ENCODE data around the gene RPP40. TPM values are rescaled to one million over a fixed set of nuclear protein-coding genes. Genes with fewer than 3 reads are reported as not detected.
A peak's percentile ranks its signal among the peaks of the same experiment; 100 is the strongest.

RPP40 gene
- polyA plus RNA-seq, 10 donors = 9.4 to 17.3 (median 13.6) TPM

DNA sequence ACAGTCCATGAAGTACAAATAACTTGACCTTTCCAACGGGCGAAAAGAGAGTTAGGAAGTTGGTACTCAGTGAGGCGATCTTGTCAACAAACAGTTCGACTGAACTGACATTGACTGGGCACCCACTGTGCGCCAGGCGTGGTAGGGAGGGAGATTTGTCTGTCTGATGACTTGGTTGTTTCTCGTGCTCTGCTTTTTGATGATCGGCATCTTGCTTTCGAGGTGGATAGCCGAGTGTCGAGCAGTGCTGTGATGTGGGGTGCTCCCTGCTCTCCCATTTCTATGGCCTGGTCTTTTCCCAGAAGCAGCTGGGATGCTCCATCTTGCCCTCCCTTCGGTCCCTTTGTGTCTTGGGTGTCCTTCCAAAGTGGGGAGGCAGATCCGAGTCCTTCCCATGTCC, 30.4 kb downstream of the RPP40 start:
- DNase-seq = peak in 1 of 3 donors; percentile 6

- DNase-seq = no peak
Observed at GRCh38 chr6:4972438-4972837, 31.4 kb downstream of the RPP40 start.

- no peak for DNase-seq
Observed at GRCh38 chr6:4971851-4972250, 32.0 kb downstream of the RPP40 start.

- peak in 1 of 3 donors; percentile 14 for DNase-seq
Observed at GRCh38 chr6:4970739-4971395, 33.0 kb downstream of the RPP40 start.

- DNase-seq = no peak
Observed at GRCh38 chr6:4969609-4970285, 34.1 kb downstream of the RPP40 start.

GRCh38 chr6:4967301-4968030, 36.4 kb downstream of the RPP40 start:
- no peak for DNase-seq

GRCh38 chr6:4965562-4966389, 38.1 kb downstream of the RPP40 start:
- no peak for DNase-seq

- DNase-seq = no peak
Observed at GRCh38 chr6:4964675-4965561, 38.9 kb downstream of the RPP40 start.

- DNase-seq = no peak
Observed at GRCh38 chr6:4962905-4963304, 40.9 kb downstream of the RPP40 start.

- DNase-seq = no peak
Observed at GRCh38 chr6:4961322-4962168, 42.3 kb downstream of the RPP40 start.

DNA sequence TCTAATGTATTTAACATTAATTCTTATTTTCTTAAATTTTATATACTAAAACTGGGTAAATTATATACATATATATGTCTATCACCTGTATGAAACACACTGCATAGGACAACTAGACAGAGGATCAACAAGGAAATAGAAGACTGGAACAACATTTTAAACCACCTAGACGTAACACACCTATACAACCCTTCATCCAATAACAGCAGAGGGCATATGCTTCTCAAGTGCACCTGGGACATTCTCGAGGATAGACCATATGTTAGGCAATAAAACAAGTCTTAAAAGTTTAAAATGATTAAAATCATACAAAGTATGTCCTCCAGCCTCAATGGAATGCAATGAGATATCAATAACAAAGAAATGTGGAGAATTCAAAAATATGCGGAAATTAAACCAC, 45.2 kb downstream of the RPP40 start:
- no peak for DNase-seq

DNA sequence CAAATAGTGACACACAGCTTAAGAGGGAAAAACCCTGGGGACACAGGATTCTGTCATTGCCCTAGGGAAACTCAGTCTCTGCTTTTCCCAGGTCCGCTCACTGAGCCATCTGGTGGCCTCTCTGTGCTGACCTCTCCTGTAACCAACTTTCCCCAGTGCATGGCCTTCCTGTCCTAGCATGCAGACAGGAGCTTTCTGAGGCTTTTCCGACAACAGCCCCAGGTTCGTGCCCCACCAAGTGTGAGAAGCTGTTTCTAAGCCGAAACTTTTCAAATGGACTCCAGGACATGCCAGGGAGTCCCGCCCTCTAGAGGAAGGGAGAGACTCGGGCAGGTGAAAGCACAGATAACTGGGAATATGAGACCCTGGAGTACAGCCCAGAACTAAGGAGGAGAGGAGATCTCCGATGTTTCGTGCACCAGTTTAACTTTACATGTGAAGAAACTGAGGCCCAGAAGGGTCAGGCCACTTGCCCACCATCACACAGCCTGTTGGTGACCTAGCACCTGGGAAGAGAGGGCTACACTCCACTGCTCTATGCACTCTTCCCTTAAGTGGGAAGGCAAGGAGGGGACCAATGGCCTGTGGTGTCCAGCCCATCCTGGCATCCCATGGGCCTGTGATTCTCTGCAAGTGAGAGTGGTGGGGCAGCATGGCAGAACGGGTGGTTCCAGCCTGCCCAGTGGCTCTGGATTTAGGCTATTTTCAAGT, 46.2 kb downstream of the RPP40 start:
- DNase-seq = no peak

DNA sequence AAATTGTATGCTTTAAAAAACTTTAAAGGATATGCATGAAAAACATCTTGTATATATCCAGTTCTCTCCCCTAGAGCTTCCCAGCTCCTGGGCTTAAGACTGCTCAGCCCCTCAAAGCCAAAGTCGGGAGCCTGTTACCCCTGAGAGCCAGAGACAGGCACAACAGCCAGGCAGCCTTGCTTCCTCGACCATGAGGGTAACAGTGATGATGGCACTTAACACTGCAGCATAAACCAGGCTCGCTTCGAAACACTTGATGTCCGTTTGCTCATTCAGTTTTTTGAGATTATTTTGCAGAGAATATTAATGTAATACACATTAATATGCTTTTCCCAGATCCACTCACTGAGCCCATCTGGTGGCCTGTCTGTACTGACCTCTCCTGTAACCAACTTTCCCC, 47.2 kb downstream of the RPP40 start:
- no peak for DNase-seq

- DNase-seq = no peak
Observed at GRCh38 chr6:4953440-4953839, 50.4 kb downstream of the RPP40 start.

DNA sequence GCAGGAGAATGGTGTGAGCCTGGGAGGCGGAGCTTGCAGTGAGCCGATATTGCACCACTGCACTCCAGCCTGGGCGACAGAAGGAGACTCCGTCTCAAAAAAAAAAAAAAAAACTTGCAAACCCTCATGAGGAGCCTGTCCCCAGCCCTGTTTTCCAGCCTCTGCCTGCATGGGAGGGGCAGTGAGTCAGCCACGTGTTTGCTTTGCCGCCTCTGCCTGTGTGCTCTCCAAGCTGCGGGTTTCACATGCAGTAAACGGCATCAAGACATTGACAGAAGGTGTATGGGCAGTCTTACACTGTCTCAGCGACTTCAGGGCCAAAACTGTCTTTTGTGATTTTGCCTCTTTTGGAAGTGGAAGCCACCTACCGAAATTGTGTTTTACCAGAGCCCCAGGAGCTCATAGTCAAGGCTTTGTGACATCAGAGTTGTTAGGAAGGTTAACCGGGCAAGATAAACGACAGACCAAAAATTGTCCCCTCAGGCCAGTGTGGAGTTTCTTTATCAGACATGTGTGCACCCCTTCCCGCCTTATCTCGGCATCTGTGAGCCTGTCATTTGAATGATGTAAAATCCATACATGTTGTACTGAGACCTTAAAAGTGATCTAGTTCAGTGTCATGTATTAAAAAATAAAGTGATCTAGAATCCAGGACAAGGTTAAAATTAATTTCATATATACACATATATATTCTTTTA, 52.9 kb downstream of the RPP40 start:
- DNase-seq = no peak

GRCh38 chr6:4950076-4950475, 53.8 kb downstream of the RPP40 start:
- no peak for DNase-seq

- no peak for DNase-seq
Observed at GRCh38 chr6:4948781-4949450, 54.9 kb downstream of the RPP40 start.

- no peak for DNase-seq
Observed at GRCh38 chr6:4947716-4948115, 56.1 kb downstream of the RPP40 start.

Measured in muscle of back (tissue), 11 donors.